Activated T-cell treated with anti-CD3 and anti-CD28 coated beads for 4 hours (primary cell): Measurements from ENCODE around the gene CIAPIN1.

Experiments used
- DNase-seq: peaks from one replicate; pipeline ENCODE4 v3.0.0-alpha.2; 2020

Gene CIAPIN1

DNA sequence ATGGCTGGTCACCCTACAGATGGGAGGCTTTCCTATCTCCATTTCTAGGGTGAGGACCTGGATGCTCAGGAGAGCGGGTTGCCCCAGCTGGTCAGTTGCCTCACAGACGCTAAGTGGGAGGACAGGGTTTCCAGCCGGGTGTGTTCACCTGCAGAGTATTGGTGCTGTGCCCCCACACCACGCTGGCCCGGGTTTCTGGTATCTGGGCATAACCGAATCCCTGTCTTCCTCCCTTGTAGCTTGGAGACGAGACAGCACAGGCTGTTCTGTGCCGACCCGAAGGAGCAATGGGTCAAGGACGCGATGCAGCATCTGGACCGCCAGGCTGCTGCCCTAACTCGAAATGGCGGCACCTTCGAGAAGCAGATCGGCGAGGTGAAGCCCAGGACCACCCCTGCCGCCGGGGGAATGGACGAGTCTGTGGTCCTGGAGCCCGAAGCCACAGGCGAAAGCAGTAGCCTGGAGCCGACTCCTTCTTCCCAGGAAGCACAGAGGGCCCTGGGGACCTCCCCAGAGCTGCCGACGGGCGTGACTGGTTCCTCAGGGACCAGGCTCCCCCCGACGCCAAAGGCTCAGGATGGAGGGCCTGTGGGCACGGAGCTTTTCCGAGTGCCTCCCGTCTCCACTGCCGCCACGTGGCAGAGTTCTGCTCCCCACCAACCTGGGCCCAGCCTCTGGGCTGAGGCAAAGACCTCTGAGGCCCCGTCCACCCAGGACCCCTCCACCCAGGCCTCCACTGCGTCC, 65.2 kb downstream of the CIAPIN1 start:
- no peak for DNase-seq

DNA sequence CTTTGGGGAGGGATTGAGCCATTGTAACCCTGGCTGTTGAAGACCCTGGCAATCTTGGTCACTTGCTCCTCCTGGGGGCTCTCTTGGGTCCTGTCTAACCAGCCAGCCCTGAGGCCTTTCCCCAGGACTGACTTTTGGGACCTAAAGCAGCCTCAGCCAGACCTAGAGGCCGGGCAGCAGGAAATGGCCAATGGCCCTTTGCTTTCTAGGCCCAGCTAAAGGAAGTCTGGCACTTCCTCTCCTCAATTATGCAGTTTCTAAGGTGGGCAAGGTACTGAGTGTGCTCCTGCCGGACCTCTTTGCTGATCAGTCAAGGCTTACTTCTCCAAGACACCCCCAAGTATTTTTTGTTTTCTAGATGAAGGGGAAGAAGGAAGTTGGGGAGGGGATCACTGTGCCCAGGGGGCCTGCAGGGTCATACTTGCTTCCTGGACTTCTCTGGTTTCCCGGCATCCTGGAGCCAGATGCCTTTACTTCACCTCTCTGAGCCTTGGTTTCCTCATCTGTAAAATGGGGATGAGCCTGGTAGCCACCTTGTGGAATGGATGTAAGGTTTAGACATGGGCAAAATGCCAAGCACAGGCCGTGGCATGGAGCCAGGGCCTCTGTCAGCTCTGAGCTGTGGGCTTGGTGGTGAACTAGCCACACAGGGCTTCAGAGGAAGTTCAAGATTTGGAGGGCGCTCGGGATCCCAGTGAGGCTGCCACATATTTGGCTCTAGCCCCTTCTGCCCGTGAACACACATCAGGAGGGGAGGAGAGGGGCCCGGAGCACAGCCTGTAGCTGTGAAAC, 66.3 kb downstream of the CIAPIN1 start:
- no peak for DNase-seq

GRCh38 chr16:57379579-57379978, 67.6 kb downstream of the CIAPIN1 start:
- DNase-seq: no peak
